Subcutaneous adipose tissue (tissue), 4 donors: ENCODE data around the gene PVR. TPM values are rescaled to one million over a fixed set of nuclear protein-coding genes. Genes with fewer than 3 reads are reported as not detected.

ENCODE experiments used
- CTCF ChIP-seq: fragments of 450-650 bp; IDR thresholded peaks from one replicate; pipeline ENCODE4 v1.5.1; 2016; ENCODE audit warnings: low read depth, mild to moderate bottlenecking, control low read depth, antibody characterized with exemption, moderate library complexity
- total RNA-seq, 4 donors: library from RNA; depleted of rRNA; stranded (reverse); fragments of >200 nt; gene quantifications; one replicate each; pipeline ENCODE4 v1.1.0, GENCODE V29; 2016

The PVR gene
- total RNA-seq, 4 donors from 2014 or later = 9.5 to 15.0 (median 10.4) TPM

- TF ChIP-seq CTCF = no peak
These were observed 31.9 kb upstream of the PVR start for GRCh38 chr19:44611812-44612295.

GRCh38 chr19:44613295-44614178, 30.2 kb upstream of the PVR start, which contains the start of gene IGSF23:
Gene IGSF23 (plus strand): TSS chr19:44613563. CDS start chr19:44613646, 83 bp downstream.
- no peak for TF ChIP-seq CTCF

- no peak for TF ChIP-seq CTCF
These were observed 29.4 kb upstream of the PVR start for GRCh38 chr19:44614313-44614712.

DNA sequence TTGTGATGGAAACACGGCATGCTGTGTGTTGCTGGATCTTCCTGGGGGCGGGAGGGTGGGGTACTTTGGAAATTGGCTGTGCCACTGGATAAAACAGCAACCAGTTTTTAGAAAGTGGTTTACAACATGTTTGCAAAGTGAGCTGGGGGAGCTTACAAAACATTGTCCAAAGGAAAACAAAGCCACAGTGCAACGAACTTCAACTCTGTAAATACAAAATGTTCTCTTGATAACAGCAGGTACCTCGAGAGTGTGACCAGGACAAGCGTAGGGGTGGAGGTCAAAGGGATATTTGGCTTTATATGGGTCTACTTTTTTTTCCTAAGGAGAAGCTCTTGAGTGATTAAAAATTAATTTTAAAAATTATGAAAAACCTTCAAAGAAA, 27.9 kb upstream of the PVR start:
- no peak for TF ChIP-seq CTCF

GRCh38 chr19:44617110-44617880, 26.4 kb upstream of the PVR start:
- TF ChIP-seq CTCF = no peak

DNA sequence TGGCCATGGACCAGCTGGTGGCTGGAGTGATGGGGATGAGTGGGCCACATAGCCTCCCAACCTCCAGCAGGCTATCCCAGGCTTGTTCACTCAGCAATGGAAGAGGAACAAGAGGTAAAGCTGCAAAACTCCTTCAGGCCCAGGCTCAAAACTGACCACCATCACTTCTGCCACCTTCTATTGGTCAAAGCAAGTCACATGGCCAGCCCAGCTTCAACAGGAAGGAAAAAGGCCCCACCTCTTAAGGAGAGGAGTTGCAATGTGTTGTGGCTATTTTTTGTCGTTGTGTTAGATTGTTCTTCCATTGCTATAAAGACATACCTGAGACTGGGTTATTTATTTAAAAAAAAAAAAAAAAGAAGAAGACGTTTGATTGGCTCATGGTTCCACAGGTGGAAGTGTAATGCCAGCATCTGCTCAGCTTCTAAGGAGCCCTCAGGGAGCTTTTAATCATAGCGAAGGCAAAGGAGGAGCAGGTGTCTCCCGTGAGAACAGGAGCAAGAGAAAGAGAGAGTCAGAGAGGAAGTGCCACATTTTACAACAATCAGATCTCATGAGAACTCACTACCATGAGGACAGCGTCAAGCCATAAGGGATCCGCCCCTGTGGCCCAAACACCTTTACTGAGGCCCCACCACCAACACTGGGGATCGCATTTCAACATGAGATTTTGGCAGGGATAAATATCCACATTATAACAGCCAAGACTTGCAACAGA, 24.9 kb upstream of the PVR start:
- TF ChIP-seq CTCF = no peak

- no peak for TF ChIP-seq CTCF
These were observed 23.0 kb upstream of the PVR start for GRCh38 chr19:44620667-44621066.
